ENCODE results near the gene RTRAF. TPM values are rescaled to one million over a fixed set of nuclear protein-coding genes. Genes with fewer than 3 reads are reported as not detected.
A peak's percentile ranks its signal among the peaks of the same experiment; 100 is the strongest.

RTRAF gene
- total RNA-seq, 1 donor: 53.2 TPM

DNA sequence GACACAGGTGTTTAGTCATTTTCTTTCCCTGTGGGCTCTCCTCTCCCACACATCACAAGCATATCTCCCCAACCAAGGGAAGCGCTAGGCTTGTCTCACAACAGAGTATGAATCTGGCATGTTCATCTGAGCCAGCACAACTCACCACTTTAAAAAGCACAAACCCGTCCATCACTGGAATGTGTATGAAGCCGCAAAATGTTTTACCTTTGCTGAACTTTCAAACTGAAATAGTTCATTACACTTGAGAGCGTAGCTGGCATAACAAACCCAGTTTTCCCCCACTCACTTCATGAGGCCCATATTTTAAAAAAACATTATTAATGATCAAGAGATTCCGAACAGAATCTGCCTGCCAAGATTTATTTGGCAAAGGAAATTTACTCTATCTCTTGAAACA lies 63.7 kb downstream of the RTRAF start:
- peak overlapping the region; percentile 84 for H3K27ac ChIP-seq (ENCODE audit: low read depth, low read length)
- TF ChIP-seq CTCF (IDR thresholded peaks at IDR 0.05; ENCODE audit: extremely low read depth, low read depth, low read length): no peak
- no peaks in the 10 kb centered on the region for H3K9me3 ChIP-seq (ENCODE audit: low read depth, low read length)
- peaks cover 47% of the 10 kb centered on the region for H3K79me2 ChIP-seq (ENCODE audit: insufficient read depth, low read length)
- peak; percentile 76 for DNase-seq (ENCODE audit: insufficient read length, low spot score, missing footprints)
- no peaks in the 10 kb centered on the region for H4K20me1 ChIP-seq (ENCODE audit: insufficient read depth, low read length)
- H3K4me2 ChIP-seq (ENCODE audit: insufficient read depth, low read length): no peak overlapping the region
- H3K36me3 ChIP-seq (ENCODE audit: insufficient read depth, low read length): peaks cover 12% of the 10 kb centered on the region
- no peaks in the 10 kb centered on the region for H3K27me3 ChIP-seq (ENCODE audit: insufficient read depth, low read length)
- H2AFZ ChIP-seq (ENCODE audit: low read length): no peak overlapping the region
- H3K4me3 ChIP-seq (ENCODE audit: insufficient read depth, low read length): no peak overlapping the region
- H3K4me1 ChIP-seq (ENCODE audit: insufficient read depth, low read length): peaks cover 58% of the 10 kb centered on the region

DNA sequence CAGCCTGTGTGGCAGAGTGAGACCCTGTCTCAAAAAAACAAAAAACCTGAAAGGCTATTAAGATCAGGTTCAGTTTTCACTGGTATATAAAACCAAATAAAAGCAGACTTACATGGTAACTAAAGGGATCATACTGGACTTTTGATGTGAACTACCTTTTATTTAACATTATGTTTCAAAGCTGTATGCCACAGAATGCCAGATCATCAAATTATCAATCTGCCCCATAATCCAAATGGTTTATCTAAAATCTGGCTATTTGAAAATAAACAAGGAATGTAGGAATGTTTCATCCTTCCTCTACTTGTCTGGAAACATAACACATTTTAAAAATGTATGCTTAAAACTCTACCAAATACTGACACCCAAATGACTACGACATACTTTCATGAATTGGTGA lies 65.3 kb downstream of the RTRAF start:
- peak overlapping the region; percentile 14 for H3K4me2 ChIP-seq (ENCODE audit: insufficient read depth, low read length)
- peaks cover 62% of the 10 kb centered on the region for H3K4me1 ChIP-seq (ENCODE audit: insufficient read depth, low read length)

DNA sequence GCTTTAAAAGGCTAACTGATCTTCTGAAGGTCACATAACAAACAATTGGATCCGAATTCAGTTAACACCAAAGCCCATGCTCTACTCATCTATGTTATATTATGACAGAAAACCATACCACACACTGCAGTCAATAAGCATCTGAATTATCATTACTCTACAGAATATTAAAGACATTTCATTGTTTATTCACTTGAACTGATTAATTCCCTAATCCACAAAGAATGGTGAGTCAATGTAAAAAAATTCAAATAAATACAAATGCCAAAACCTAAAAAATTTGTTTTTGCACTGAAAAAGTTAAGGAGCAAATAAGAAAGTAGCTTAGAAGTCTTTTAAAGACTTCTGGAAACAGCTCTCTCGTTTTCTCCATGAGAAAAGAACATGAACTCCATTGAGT lies 65.8 kb downstream of the RTRAF start:
- Histone ChIP-seq H3K36me3 (ENCODE audit: insufficient read depth, low read length) (peaks cover 19% of the 10 kb centered on the region), H3K4me1 (ENCODE audit: insufficient read depth, low read length) (peaks cover 66% of the 10 kb centered on the region), H3K4me3 (ENCODE audit: insufficient read depth, low read length) (no peak overlapping the region), H3K4me2 (ENCODE audit: insufficient read depth, low read length) (peak overlapping the region; percentile 14), H3K9me3 (ENCODE audit: low read depth, low read length) (no peaks in the 10 kb centered on the region), H3K27ac (ENCODE audit: low read depth, low read length) (peak overlapping the region; percentile 50), H3K27me3 (ENCODE audit: insufficient read depth, low read length) (no peaks in the 10 kb centered on the region), H3K79me2 (ENCODE audit: insufficient read depth, low read length) (peaks cover 29% of the 10 kb centered on the region), H4K20me1 (ENCODE audit: insufficient read depth, low read length) (no peaks in the 10 kb centered on the region), H2AFZ (ENCODE audit: low read length) (no peak overlapping the region)
- DNase-seq (ENCODE audit: insufficient read length, low spot score, missing footprints): peak; percentile 23
- no peak for TF ChIP-seq CTCF (IDR thresholded peaks at IDR 0.05; ENCODE audit: extremely low read depth, low read depth, low read length)

More for the DNA sequence above, 65.3 kb downstream of the RTRAF start:
- TF ChIP-seq CTCF (IDR thresholded peaks at IDR 0.05; ENCODE audit: extremely low read depth, low read depth, low read length): no peak
- no peak overlapping the region for H3K4me3 ChIP-seq (ENCODE audit: insufficient read depth, low read length)
- peaks cover 19% of the 10 kb centered on the region for H3K36me3 ChIP-seq (ENCODE audit: insufficient read depth, low read length)
- H3K79me2 ChIP-seq (ENCODE audit: insufficient read depth, low read length): peaks cover 34% of the 10 kb centered on the region
- no peaks in the 10 kb centered on the region for H4K20me1 ChIP-seq (ENCODE audit: insufficient read depth, low read length)
- H2AFZ ChIP-seq (ENCODE audit: low read length): no peak overlapping the region
- no peaks in the 10 kb centered on the region for H3K27me3 ChIP-seq (ENCODE audit: insufficient read depth, low read length)
- no peaks in the 10 kb centered on the region for H3K9me3 ChIP-seq (ENCODE audit: low read depth, low read length)
- peak overlapping the region; percentile 50 for H3K27ac ChIP-seq (ENCODE audit: low read depth, low read length)
- DNase-seq (ENCODE audit: insufficient read length, low spot score, missing footprints): no peak

DNA sequence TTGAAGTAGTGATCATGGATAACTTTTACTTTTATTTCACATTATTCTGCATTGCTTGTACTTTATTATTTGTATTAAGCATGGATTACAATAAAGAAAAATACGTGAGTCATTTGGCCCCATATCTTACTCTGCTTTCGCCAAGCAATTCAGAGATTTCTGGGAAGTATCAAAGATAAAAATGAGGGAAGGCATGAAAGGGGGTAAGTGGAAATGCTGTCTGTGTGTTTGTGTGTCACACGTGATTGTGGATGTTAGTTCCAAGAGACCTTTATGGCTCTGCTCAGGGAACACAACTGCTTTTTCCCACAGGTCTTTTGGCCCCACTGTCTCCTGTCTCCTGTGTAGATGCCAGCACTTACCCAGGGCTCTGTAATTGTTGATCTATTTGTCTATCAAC lies 69.0 kb downstream of the RTRAF start:
- Histone ChIP-seq H3K4me1 (ENCODE audit: insufficient read depth, low read length) (peaks cover 52% of the 10 kb centered on the region), H3K79me2 (ENCODE audit: insufficient read depth, low read length) (peaks cover 7% of the 10 kb centered on the region), H3K36me3 (ENCODE audit: insufficient read depth, low read length) (peaks cover 17% of the 10 kb centered on the region), H3K4me3 (ENCODE audit: insufficient read depth, low read length) (no peak overlapping the region), H2AFZ (ENCODE audit: low read length) (no peak overlapping the region), H3K4me2 (ENCODE audit: insufficient read depth, low read length) (no peak overlapping the region), H3K27ac (ENCODE audit: low read depth, low read length) (no peak overlapping the region), H4K20me1 (ENCODE audit: insufficient read depth, low read length) (no peaks in the 10 kb centered on the region), H3K27me3 (ENCODE audit: insufficient read depth, low read length) (no peaks in the 10 kb centered on the region), H3K9me3 (ENCODE audit: low read depth, low read length) (no peaks in the 10 kb centered on the region)
- DNase-seq (ENCODE audit: insufficient read length, low spot score, missing footprints): no peak
- TF ChIP-seq CTCF (IDR thresholded peaks at IDR 0.05; ENCODE audit: extremely low read depth, low read depth, low read length): no peak

Data from osteoblast (primary cell).